ENCODE data around the gene MT1X. TPM values are rescaled to one million over a fixed set of nuclear protein-coding genes. Genes with fewer than 3 reads are reported as not detected.

Gene MT1X
- total and polyA plus RNA-seq, 2 of the 13 experiments (the other 11 are each of a cell fraction or from before 2014, with no cell fraction given), result 19.7 to 288 TPM

DNA sequence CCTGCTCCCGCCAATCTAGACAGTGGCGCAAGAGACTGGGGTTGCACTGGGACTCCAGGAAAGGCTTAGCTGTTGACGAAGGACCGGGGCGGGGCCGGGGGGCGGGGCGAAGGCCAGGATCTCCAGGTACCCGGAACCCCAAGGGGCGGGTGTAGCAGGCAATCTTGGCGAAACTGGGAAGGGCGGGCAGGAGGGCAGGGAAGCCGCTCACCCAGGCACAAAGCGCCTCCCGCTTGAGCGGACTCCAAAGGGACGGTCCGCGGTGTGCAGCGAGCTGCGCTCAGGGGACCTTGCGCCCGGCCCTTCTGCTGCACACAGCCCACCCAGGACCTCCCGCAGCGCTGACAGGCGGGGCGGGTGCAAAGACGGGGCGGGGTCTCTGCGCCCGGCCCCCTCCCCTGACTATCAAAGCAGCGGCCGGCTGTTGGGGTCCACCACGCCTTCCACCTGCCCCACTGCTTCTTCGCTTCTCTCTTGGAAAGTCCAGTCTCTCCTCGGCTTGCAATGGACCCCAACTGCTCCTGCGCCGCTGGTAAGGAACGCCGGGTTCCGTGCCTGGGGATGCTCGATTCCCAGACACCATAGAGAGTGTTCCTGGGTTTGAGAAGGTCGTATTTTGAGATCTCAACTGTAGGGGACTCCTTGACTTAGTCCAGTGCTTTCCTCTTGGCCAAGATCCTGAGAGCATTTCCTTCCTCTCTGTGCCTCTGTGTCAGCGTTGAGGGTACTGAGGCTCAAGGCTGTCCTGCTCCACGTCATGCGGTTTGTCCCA is 24.5 kb upstream of the MT1X start, which contains the start of gene MT1F (continued):
- TF ChIP-seq, protein P1, sequence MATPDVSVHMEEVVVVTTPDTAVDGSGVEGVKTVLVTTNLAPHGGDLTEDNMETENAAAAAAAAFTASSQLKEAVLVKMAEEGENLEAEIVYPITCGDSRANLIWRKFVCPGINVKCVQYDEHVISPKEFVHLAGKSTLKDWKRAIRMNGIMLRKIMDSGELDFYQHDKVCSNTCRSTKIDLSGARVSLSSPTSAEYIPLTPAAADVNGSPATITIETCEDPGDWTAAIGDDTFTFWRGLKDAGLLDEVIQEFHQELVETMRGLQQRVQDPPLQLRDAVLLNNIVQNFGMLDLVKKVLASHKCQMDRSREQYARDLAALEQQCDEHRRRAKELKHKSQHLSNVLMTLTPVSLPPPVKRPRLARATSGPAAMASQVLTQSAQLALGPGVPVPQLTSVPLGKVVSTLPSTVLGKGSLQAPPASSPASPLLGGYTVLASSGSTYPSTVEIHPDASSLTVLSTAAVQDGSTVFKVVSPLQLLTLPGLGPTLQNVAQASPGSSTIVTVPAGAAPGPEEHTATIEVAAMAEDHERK (CRISPR knock-in tag; IDR thresholded peaks at IDR 0.05; ENCODE audit: low read depth), result no peak
- TF ChIP-seq JUND (CRISPR knock-in tag; IDR thresholded peaks at IDR 0.05), result no peak
- no peak for TF ChIP-seq ZNF572 (CRISPR knock-in tag; IDR thresholded peaks at IDR 0.05)
- no peak for TF ChIP-seq ZNF670 (CRISPR knock-in tag; IDR thresholded peaks at IDR 0.05; ENCODE audit: borderline replicate concordance)
- TF ChIP-seq, protein P2, sequence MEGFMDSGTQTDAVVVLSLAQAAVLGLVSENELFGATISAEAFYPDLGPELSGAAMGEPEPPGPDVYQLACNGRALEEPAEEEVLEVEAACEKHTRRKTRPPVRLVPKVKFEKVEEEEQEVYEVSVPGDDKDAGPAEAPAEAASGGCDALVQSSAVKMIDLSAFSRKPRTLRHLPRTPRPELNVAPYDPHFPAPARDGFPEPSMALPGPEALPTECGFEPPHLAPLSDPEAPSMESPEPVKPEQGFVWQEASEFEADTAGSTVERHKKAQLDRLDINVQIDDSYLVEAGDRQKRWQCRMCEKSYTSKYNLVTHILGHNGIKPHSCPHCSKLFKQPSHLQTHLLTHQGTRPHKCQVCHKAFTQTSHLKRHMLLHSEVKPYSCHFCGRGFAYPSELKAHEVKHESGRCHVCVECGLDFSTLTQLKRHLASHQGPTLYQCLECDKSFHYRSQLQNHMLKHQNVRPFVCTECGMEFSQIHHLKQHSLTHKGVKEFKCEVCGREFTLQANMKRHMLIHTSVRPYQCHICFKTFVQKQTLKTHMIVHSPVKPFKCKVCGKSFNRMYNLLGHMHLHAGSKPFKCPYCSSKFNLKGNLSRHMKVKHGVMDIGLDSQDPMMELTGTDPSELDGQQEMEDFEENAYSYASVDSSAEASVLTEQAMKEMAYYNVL (CRISPR knock-in tag; IDR thresholded peaks at IDR 0.05; ENCODE audit: borderline replicate concordance), result no peak
- TF ChIP-seq, protein P3, sequence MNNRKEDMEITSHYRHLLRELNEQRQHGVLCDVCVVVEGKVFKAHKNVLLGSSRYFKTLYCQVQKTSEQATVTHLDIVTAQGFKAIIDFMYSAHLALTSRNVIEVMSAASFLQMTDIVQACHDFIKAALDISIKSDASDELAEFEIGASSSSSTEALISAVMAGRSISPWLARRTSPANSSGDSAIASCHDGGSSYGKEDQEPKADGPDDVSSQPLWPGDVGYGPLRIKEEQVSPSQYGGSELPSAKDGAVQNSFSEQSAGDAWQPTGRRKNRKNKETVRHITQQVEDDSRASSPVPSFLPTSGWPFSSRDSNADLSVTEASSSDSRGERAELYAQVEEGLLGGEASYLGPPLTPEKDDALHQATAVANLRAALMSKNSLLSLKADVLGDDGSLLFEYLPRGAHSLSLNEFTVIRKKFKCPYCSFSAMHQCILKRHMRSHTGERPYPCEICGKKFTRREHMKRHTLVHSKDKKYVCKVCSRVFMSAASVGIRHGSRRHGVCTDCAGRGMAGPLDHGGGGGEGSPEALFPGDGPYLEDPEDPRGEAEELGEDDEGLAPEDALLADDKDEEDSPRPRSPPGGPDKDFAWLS (CRISPR knock-in tag; IDR thresholded peaks at IDR 0.05; ENCODE audit: borderline replicate concordance), result no peak
- TF ChIP-seq, protein P4, sequence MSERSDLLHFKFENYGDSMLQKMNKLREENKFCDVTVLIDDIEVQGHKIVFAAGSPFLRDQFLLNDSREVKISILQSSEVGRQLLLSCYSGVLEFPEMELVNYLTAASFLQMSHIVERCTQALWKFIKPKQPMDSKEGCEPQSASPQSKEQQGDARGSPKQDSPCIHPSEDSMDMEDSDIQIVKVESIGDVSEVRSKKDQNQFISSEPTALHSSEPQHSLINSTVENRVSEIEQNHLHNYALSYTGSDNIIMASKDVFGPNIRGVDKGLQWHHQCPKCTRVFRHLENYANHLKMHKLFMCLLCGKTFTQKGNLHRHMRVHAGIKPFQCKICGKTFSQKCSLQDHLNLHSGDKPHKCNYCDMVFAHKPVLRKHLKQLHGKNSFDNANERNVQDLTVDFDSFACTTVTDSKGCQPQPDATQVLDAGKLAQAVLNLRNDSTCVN (CRISPR knock-in tag; IDR thresholded peaks at IDR 0.05; ENCODE audit: borderline replicate concordance), result 0 out of 2 replicates have a peak, but pooled peaks have one; percentile 24
- no peak for TF ChIP-seq ZBTB42 (CRISPR knock-in tag; IDR thresholded peaks at IDR 0.05)
- TF ChIP-seq ZNF782 (CRISPR knock-in tag; IDR thresholded peaks at IDR 0.05; ENCODE audit: borderline replicate concordance), result no peak
- TF ChIP-seq LCORL (IDR thresholded peaks at IDR 0.05), result no peak
- TF ChIP-seq LCORL (CRISPR knock-in tag; IDR thresholded peaks at IDR 0.05), result peak; percentile 31; the same call in 1 of the 2 replicates
- TF ChIP-seq, protein P5, sequence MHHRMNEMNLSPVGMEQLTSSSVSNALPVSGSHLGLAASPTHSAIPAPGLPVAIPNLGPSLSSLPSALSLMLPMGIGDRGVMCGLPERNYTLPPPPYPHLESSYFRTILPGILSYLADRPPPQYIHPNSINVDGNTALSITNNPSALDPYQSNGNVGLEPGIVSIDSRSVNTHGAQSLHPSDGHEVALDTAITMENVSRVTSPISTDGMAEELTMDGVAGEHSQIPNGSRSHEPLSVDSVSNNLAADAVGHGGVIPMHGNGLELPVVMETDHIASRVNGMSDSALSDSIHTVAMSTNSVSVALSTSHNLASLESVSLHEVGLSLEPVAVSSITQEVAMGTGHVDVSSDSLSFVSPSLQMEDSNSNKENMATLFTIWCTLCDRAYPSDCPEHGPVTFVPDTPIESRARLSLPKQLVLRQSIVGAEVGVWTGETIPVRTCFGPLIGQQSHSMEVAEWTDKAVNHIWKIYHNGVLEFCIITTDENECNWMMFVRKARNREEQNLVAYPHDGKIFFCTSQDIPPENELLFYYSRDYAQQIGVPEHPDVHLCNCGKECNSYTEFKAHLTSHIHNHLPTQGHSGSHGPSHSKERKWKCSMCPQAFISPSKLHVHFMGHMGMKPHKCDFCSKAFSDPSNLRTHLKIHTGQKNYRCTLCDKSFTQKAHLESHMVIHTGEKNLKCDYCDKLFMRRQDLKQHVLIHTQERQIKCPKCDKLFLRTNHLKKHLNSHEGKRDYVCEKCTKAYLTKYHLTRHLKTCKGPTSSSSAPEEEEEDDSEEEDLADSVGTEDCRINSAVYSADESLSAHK (CRISPR knock-in tag; IDR thresholded peaks at IDR 0.05; ENCODE audit: borderline replicate concordance), result no peak
- no peak for TF ChIP-seq DNMT3B (CRISPR knock-in tag; conservative IDR thresholded peaks at IDR 0.05)
- no peak for TF ChIP-seq KMT2A (CRISPR knock-in tag; IDR thresholded peaks at IDR 0.05)
- TF ChIP-seq NCOA2 (CRISPR knock-in tag; IDR thresholded peaks at IDR 0.05), result no peak; the same call in 1 of the 2 replicates
- TF ChIP-seq, protein P6, sequence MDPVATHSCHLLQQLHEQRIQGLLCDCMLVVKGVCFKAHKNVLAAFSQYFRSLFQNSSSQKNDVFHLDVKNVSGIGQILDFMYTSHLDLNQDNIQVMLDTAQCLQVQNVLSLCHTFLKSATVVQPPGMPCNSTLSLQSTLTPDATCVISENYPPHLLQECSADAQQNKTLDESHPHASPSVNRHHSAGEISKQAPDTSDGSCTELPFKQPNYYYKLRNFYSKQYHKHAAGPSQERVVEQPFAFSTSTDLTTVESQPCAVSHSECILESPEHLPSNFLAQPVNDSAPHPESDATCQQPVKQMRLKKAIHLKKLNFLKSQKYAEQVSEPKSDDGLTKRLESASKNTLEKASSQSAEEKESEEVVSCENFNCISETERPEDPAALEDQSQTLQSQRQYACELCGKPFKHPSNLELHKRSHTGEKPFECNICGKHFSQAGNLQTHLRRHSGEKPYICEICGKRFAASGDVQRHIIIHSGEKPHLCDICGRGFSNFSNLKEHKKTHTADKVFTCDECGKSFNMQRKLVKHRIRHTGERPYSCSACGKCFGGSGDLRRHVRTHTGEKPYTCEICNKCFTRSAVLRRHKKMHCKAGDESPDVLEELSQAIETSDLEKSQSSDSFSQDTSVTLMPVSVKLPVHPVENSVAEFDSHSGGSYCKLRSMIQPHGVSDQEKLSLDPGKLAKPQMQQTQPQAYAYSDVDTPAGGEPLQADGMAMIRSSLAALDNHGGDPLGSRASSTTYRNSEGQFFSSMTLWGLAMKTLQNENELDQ (CRISPR knock-in tag; IDR thresholded peaks at IDR 0.05; ENCODE audit: borderline replicate concordance), result no peak
- no peak for TF ChIP-seq KDM4B (CRISPR knock-in tag; IDR thresholded peaks at IDR 0.05)

Data from HepG2 (cell line).